HL-60 (cell line): ENCODE results near the gene MAJIN.

Experiments used
- GABPA ChIP-seq: IDR thresholded peaks from 2 replicates; pipeline ENCODE4 v1.6.1; 2012; ENCODE audit warnings: low read depth
- POLR2AphosphoS5 ChIP-seq: IDR thresholded peaks from 2 replicates; pipeline ENCODE4 v1.6.1; 2012; ENCODE audit warnings: low read depth

- TF ChIP-seq GABPA (no peak), POLR2AphosphoS5 (no peak)
These were observed 49.1 kb upstream of the MAJIN start for GRCh38 chr11:65021003-65021402.
